HG02623 (cell line): ENCODE results near the gene CSNK1G2.

Experiments used
- ATAC-seq: cut with Tn5 transposase; IDR thresholded peaks from one replicate; pipeline ENCODE4 v1.9.1; 2021; ENCODE audit warnings: moderate library complexity; ENCODE audit not compliant: unreplicated experiment

CSNK1G2 gene

GRCh38 chr19:1917926-1918325, 23.0 kb upstream of the CSNK1G2 start:
- ATAC-seq = no peak

- ATAC-seq = no peak
These were observed 22.0 kb upstream of the CSNK1G2 start for GRCh38 chr19:1918975-1919374.

GRCh38 chr19:1920644-1921043, 20.3 kb upstream of the CSNK1G2 start:
- ATAC-seq = no peak

- no peak for ATAC-seq
These were observed 19.6 kb upstream of the CSNK1G2 start for GRCh38 chr19:1921326-1921725.

GRCh38 chr19:1921825-1922224, 19.1 kb upstream of the CSNK1G2 start:
- no peak for ATAC-seq

GRCh38 chr19:1922803-1923202, 18.2 kb upstream of the CSNK1G2 start:
- no peak for ATAC-seq

GRCh38 chr19:1923319-1923718, 17.7 kb upstream of the CSNK1G2 start:
- no peak for ATAC-seq

- ATAC-seq = no peak
These were observed 16.5 kb upstream of the CSNK1G2 start for GRCh38 chr19:1924320-1924961.

- ATAC-seq = no peak
These were observed 15.4 kb upstream of the CSNK1G2 start for GRCh38 chr19:1925544-1925943.

- no peak for ATAC-seq
These were observed 11.8 kb upstream of the CSNK1G2 start for GRCh38 chr19:1929021-1929742.

GRCh38 chr19:1931445-1931844, 9.5 kb upstream of the CSNK1G2 start:
- ATAC-seq = no peak

GRCh38 chr19:1932395-1932794, 8.6 kb upstream of the CSNK1G2 start:
- no peak for ATAC-seq

- ATAC-seq = no peak
These were observed 7.7 kb upstream of the CSNK1G2 start for GRCh38 chr19:1933244-1933643.

GRCh38 chr19:1933942-1934341, 7.0 kb upstream of the CSNK1G2 start:
- no peak for ATAC-seq

- ATAC-seq = no peak
These were observed 5.3 kb upstream of the CSNK1G2 start for GRCh38 chr19:1935484-1936208.

- no peak for ATAC-seq
These were observed 4.5 kb upstream of the CSNK1G2 start for GRCh38 chr19:1936430-1936829.

GRCh38 chr19:1936916-1937610, 3.9 kb upstream of the CSNK1G2 start:
- no peak for ATAC-seq

GRCh38 chr19:1938071-1938470, 2.9 kb upstream of the CSNK1G2 start:
- ATAC-seq = no peak

GRCh38 chr19:1942078-1942933, 1.3 kb downstream of the CSNK1G2 start:
- ATAC-seq = no peak

- ATAC-seq = no peak
These were observed 2.1 kb downstream of the CSNK1G2 start for GRCh38 chr19:1942934-1943555.
